DMS53 treated with DMSO at 0.1 percent for 48 hours (cell line): ENCODE results near the gene MED22.
A peak's percentile ranks its signal among the peaks of the same experiment; 100 is the strongest.
"Not testable (repeated sequence)": the region's sequence is repeated elsewhere in the genome, so short reads cannot be mapped to it uniquely, and the experiment has no call there.

ENCODE experiments used
- DNase-seq: peaks from one replicate; lab custom pipeline; 2025; ENCODE audit not compliant: unreplicated experiment; lab: John Stamatoyannopoulos, UW

MED22 gene

GRCh38 chr9:133377280-133377679, 29.3 kb upstream of the MED22 start:
- not testable (repeated sequence) for DNase-seq

GRCh38 chr9:133375724-133376654, 28.1 kb upstream of the MED22 start, which contains the start of the genes STKLD1 and SURF4:
Gene STKLD1, plus strand, starts transcription at chr9:133376366. Its CDS starts 108 bp downstream, at chr9:133376474.
Gene SURF4, minus strand, starts transcription at chr9:133376060. Its CDS starts 91 bp downstream, at chr9:133375969.
- DNase-seq, result peak; percentile 89

GRCh38 chr9:133375116-133375723, 27.3 kb upstream of the MED22 start:
- DNase-seq, result peak; percentile 22

- no peak for DNase-seq
These were observed 26.7 kb upstream of the MED22 start for GRCh38 chr9:133374612-133375115.

- DNase-seq, result no peak
These were observed 24.2 kb upstream of the MED22 start for GRCh38 chr9:133372144-133372543.

- DNase-seq, result no peak
These were observed 23.4 kb upstream of the MED22 start for GRCh38 chr9:133371261-133371711.

- DNase-seq, result no peak
These were observed 22.8 kb upstream of the MED22 start for GRCh38 chr9:133370685-133371084.

- DNase-seq, result no peak
These were observed 22.0 kb upstream of the MED22 start for GRCh38 chr9:133369933-133370332.

GRCh38 chr9:133369422-133369821, 21.5 kb upstream of the MED22 start:
- no peak for DNase-seq

GRCh38 chr9:133368249-133368881, 20.4 kb upstream of the MED22 start:
- no peak for DNase-seq

GRCh38 chr9:133367778-133368177, 19.8 kb upstream of the MED22 start:
- DNase-seq, result no peak

GRCh38 chr9:133367221-133367620, 19.3 kb upstream of the MED22 start:
- no peak for DNase-seq

- DNase-seq, result no peak
These were observed 18.5 kb upstream of the MED22 start for GRCh38 chr9:133366435-133366834.

GRCh38 chr9:133362359-133363044, 14.6 kb upstream of the MED22 start:
- no peak for DNase-seq

- no peak for DNase-seq
These were observed 13.7 kb upstream of the MED22 start for GRCh38 chr9:133361507-133362092.

GRCh38 chr9:133360400-133361393, 12.8 kb upstream of the MED22 start:
- no peak for DNase-seq

- DNase-seq, result no peak
These were observed 11.7 kb upstream of the MED22 start for GRCh38 chr9:133359399-133360175.

- no peak for DNase-seq
These were observed 9.7 kb upstream of the MED22 start for GRCh38 chr9:133357656-133358055.
